Epithelial cell of prostate (primary cell): ENCODE results near the gene PSG7.
A peak's percentile ranks its signal among the peaks of the same experiment; 100 is the strongest.
"Not testable (repeated sequence)": the region's sequence is repeated elsewhere in the genome, so short reads cannot be mapped to it uniquely, and the experiment has no call there.

Experiments used
- DNase-seq: peaks from one replicate; pipeline ENCODE4 v3.0.0-alpha.2; 2011; ENCODE audit warnings: low read depth, low spot score
- H3K27ac ChIP-seq: fragments of 450-650 bp; 2 replicates; pipeline ENCODE4 v1.5.1; 2017; ENCODE audit warnings: mild to moderate bottlenecking

The PSG7 gene

GRCh38 chr19:42874136-42874535, 62.9 kb downstream of the PSG7 start:
- H3K27ac ChIP-seq: peak overlapping the region; percentile 97
- not testable (repeated sequence) for DNase-seq
